ENCODE results near the gene PKP4. TPM values are rescaled to one million over a fixed set of nuclear protein-coding genes. Genes with fewer than 3 reads are reported as not detected.
"Not testable (repeated sequence)": the region's sequence is repeated elsewhere in the genome, so short reads cannot be mapped to it uniquely, and the experiment has no call there.

The PKP4 gene
- total RNA-seq, 2 experiments from 2014 or later, result 33.7 to 38.7 TPM

GRCh38 chr2:158699323-158699722 lies 242.6 kb downstream of the PKP4 start:
- H3K9me3 Mint-ChIP-seq, result peaks cover 7% of the 10 kb centered on the region
- ATAC-seq, result no peak
- no peak overlapping the region for H3K27ac Mint-ChIP-seq
- no peaks in the 10 kb centered on the region for H3K4me1 Mint-ChIP-seq (ENCODE audit: low read depth)
- TF ChIP-seq CTCF (IDR thresholded peaks at IDR 0.05), result no peak
- H3K4me3 Mint-ChIP-seq, result no peak overlapping the region
- peaks cover 4% of the 10 kb centered on the region for H3K27me3 Mint-ChIP-seq
- intact Hi-C loops (cut with micrococcal nuclease), result no loop called here
- DNase-seq, result no peak
- H3K36me3 Mint-ChIP-seq (ENCODE audit: low read depth), result no peaks in the 10 kb centered on the region
- ChIA-PET CTCF (interaction anchor here (1.2 kb wide), 1 partner anchor 55 kb away, joined by 3 read pairs; no protein-coding TSS in a partner anchor), POLR2A (interaction anchor here (0.6 kb wide), 1 partner anchor 1253 kb away, joined by 3 read pairs; no protein-coding TSS in a partner anchor)

- CTCF ChIA-PET, result no interaction called here
- POLR2A ChIA-PET, result no interaction called here
- Mint-ChIP-seq H3K36me3 (ENCODE audit: low read depth) (no peaks in the 10 kb centered on the region), H3K9me3 (peaks cover 7% of the 10 kb centered on the region), H3K27ac (no peak overlapping the region), H3K4me1 (ENCODE audit: low read depth) (no peaks in the 10 kb centered on the region), H3K4me3 (no peak overlapping the region), H3K27me3 (peaks cover 4% of the 10 kb centered on the region)
- TF ChIP-seq CTCF (IDR thresholded peaks at IDR 0.05), result no peak
- DNase-seq (no peak), ATAC-seq (no peak)
- intact Hi-C loops (cut with micrococcal nuclease), result no loop called here
These were observed 244.3 kb downstream of the PKP4 start for GRCh38 chr2:158701101-158701500.

GRCh38 chr2:158702740-158703139 lies 246.0 kb downstream of the PKP4 start:
- Mint-ChIP-seq H3K27ac (no peak overlapping the region), H3K36me3 (ENCODE audit: low read depth) (no peaks in the 10 kb centered on the region), H3K9me3 (no peaks in the 10 kb centered on the region), H3K27me3 (peaks cover 2% of the 10 kb centered on the region), H3K4me3 (no peak overlapping the region), H3K4me1 (ENCODE audit: low read depth) (no peaks in the 10 kb centered on the region)
- TF ChIP-seq CTCF (IDR thresholded peaks at IDR 0.05), result no peak
- no peak for ATAC-seq
- no peak for DNase-seq
- POLR2A ChIA-PET, result no interaction called here
- intact Hi-C loops (cut with micrococcal nuclease), result no loop called here
- CTCF ChIA-PET, result no interaction called here

- H3K27me3 Mint-ChIP-seq; H3K9me3 Mint-ChIP-seq; ATAC-seq; DNase-seq; H3K36me3 Mint-ChIP-seq (ENCODE audit: low read depth); H3K4me1 Mint-ChIP-seq (ENCODE audit: low read depth); H3K27ac Mint-ChIP-seq; intact Hi-C loops (cut with micrococcal nuclease); POLR2A ChIA-PET; H3K4me3 Mint-ChIP-seq: not testable (repeated sequence)
- CTCF ChIA-PET, result interaction anchor here (1.0 kb wide), 1 partner anchor 19 kb away, joined by 3 read pairs; no protein-coding TSS in a partner anchor
These were observed 248.1 kb downstream of the PKP4 start for GRCh38 chr2:158704724-158705465.

DNA sequence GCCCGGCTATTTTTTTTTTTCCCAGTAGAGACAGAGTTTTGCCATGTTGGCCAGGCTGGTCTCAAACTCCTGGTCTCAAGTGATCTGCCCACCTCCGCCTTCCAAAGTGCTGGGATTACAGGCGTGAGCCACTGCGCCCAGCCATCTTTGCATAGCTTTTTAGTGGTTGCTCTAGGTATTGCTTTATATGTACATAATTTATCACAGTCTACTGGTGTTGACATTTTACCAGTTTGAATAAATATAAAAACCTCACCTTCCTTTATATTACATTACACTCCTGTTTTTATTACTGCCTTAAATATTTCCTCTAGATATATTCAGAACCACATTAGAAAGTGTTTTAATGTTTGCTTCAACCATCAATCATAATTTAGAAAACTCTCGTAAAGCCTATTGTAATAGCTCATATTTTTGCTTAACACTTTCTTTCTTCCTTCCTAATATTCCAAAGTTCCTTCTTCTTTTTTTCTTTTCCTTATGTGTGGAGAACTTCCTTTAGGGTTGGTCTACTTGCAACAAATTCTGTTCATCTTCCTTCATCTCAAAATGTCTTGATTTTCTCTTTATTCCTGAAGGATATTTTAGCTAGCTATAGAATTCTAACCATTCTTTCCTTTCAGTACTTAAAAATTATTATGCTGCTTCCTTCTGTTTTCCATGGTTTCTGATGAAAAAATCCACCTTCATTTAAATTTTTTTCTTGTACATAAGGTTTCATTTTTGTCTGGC lies 256.2 kb downstream of the PKP4 start:
- ChIA-PET POLR2A (no interaction called here), CTCF (interaction anchor here (1.0 kb wide), 1 partner anchor 33 kb away, joined by 3 read pairs; no protein-coding TSS in a partner anchor)
- no peak overlapping the region for H3K4me3 Mint-ChIP-seq
- H3K4me1 Mint-ChIP-seq (ENCODE audit: low read depth), result no peaks in the 10 kb centered on the region
- no peak for DNase-seq
- intact Hi-C loops (cut with micrococcal nuclease), result no loop called here
- peaks cover 7% of the 10 kb centered on the region for H3K27me3 Mint-ChIP-seq
- ATAC-seq, result no peak
- H3K27ac Mint-ChIP-seq, result no peak overlapping the region
- H3K36me3 Mint-ChIP-seq (ENCODE audit: low read depth), result no peaks in the 10 kb centered on the region
- no peak for TF ChIP-seq CTCF (IDR thresholded peaks at IDR 0.05)
- peaks cover 6% of the 10 kb centered on the region for H3K9me3 Mint-ChIP-seq

All from activated CD8-positive, alpha-beta T cell treated with anti-CD3 and anti-CD28 coated beads for 36 hours (primary cell).